HG02970 (cell line): Measurements from ENCODE around the gene HAND2.

Source experiments
- ATAC-seq: cut with Tn5 transposase; IDR thresholded peaks from one replicate; pipeline ENCODE4 v1.9.1; 2021; ENCODE audit warnings: mild to moderate bottlenecking, moderate library complexity, moderate number of reproducible peaks; ENCODE audit not compliant: unreplicated experiment, low FRiP score

Gene HAND2

DNA sequence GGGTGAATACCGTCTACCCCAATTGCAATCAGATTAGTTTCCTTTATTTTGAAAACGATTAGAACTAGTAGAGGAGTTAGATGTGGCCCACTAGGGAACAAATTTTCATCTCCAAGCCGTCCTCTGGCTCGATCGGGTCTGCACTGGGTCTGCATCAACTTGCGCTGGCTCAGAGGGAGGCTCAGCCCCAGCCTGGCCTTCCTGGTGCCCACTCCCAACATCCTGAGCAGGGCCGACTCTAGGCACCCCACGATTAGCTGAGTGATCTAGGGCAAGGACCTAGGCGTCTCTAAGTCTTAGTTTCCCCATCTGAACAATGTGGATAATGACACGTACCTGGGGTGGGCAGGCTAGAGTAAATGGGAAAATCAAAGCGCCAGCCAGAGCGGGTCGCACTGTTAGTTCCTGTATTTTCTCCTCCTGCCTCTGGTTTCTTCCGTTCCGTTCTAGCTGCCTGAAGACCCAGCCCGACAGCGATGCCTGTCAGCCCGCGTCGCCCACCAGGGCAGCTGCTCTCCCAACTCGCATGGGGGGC lies 7.7 kb upstream of the HAND2 start:
- ATAC-seq = no peak

- no peak for ATAC-seq
Observed at GRCh38 chr4:173536808-173537429, 6.9 kb upstream of the HAND2 start.

DNA sequence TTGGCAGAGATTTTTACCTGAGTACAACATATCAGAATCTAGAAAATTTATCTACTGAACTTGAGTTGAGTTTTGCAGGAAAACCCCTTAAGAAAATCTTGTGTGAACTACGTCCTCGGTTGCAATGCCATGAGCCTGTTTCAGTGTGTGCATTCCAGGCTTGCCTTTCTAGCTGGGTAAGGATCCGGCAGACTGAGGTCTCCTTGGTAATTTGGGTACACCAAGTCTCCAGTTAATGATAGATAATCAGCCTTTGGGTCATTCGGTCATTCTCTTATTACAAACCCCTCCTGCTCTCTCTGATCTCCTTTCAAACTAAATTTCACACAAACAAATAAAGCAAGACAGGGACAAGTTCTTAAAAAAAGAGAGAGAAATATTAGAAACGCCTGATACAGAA lies 5.9 kb upstream of the HAND2 start:
- no peak for ATAC-seq

GRCh38 chr4:173535165-173535902 lies 5.3 kb upstream of the HAND2 start:
- no peak for ATAC-seq

DNA sequence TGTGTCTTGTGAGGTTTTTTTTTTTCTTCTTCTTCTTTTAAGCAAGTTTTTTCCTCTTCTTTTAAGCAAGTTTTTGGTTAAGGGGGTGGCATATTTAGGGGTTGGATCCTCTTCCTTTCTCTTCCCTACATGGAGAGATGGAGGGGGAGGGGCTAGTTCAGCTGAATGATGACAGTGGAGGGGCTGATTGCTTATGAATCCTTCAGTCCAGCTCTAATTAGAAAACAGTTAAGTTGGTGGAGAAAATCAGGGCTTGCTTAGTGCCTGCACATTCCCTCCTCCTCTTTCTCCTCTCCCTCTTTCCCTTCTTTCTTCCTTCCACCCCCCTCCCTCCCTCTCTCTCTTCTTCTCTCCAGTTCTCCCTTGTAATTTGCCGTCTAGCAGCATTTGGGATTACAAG lies 4.4 kb upstream of the HAND2 start:
- no peak for ATAC-seq

DNA sequence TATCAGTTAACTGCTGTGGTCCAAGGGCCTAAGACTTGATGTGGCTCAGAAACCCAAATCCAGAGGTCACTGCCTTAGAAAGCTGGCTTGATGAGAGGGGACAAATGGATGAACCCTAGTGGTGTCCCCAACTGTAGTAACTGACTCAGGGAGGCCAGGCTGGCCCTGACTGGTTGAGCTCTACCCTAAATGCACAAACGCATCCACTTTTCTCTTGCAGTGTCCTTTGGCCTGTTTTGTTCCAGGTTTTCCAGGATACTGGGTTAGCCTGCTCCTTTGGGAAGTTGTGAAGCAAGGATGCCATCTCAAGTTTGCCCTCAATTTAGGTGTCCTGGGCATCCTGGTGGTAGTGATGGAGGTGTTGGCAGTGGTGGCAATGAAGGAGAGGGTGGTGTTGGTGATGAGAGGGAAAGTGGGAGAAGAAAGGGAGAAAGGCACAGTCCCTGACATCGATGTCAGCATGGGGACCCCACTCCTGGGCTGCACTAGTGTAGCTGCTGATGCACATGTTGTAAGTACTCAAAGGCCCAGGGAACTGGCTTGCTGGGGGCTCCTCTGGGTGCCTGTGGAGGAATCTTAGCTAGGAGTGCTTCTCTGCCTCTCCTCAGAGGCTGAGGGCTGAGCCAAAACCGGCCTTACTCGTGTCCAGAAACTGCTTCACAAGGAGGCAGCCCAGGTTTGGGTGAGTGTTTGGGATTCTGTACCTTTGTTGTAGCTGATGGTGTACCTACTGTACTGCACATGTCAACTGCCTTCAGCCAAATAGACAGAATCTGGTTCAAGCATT lies 2.9 kb upstream of the HAND2 start:
- no peak for ATAC-seq

DNA sequence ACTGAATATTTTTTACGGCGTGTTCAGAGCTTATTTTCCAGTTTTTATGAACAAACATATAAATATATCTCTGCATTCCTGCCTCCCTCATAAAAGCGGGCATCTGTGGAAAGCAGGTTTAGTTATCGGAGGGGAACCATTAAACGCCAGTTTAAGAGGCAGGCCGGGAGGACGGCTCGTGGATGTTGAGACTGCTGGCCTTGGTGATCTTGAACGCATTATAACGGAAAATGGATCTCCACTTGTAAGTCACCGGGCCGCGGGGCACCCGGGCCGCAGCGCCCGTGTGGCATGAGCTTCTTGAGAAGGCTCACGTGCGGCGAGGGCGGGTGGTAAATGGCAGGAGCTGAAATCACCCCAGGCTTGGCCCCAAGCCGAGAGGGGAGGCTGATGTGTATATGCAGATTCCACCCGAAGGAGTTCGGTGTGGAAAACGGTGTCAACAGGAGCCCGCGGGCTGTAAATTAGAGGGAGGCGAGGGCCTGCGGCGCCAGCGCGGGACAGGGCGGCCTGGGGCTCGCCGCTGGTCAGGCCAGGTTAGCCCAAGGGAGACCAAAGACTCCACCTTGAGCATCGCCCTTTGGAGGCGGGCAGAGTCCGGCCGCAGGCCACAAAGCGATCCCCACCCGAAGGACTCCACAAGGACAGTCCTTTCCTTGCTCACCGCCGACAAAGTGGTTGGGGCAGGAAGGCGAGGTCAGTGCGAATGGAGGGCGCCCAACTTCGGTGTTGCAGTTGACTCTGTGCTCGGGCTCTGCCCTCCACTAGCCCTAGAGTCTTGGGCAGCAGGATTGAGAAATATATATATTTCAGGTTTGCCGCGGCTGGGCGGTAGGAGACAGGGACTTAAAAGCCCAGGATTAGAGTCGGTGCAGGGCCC lies 1.3 kb upstream of the HAND2 start:
- no peak for ATAC-seq

GRCh38 chr4:173530326-173531085 lies 477 bp upstream of the HAND2 start:
- no peak for ATAC-seq

GRCh38 chr4:173528378-173529321 lies 1.4 kb downstream of the HAND2 start:
- no peak for ATAC-seq

- ATAC-seq = no peak
Observed at GRCh38 chr4:173527103-173527891, 2.7 kb downstream of the HAND2 start.

- ATAC-seq = no peak
Observed at GRCh38 chr4:173526724-173527102, 3.3 kb downstream of the HAND2 start.

DNA sequence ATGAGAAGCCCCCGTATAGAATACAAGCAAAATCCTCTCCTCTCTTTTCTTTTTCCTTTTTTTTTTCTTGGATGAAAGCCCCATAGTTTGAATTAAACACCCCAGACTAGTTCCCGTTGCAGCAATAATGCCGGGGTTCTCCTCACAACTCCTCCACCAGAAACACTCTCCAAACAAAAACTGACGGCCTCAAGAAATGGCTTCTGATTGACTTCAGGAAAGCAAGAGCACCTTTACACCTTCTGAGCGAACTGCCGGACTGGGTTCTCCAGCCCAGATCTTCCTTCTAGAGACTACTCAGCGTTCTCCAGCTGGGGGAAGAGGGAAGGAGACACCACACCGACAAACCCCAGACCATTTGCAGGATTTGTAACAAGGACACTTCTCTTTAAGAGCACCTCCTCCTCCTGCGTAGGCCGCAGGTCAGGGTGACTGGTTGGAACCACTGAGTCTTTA lies 4.0 kb downstream of the HAND2 start:
- ATAC-seq = no peak

GRCh38 chr4:173525118-173526011 lies 4.7 kb downstream of the HAND2 start:
- no peak for ATAC-seq

GRCh38 chr4:173524218-173525117 lies 5.6 kb downstream of the HAND2 start:
- ATAC-seq = no peak

- ATAC-seq = no peak
Observed at GRCh38 chr4:173522951-173523395, 7.1 kb downstream of the HAND2 start.
